PC-9 (cell line): ENCODE results near the gene TMEFF2. TPM values are rescaled to one million over a fixed set of nuclear protein-coding genes. Genes with fewer than 3 reads are reported as not detected.

Experiments used
- BruUV-seq: library from RNA; stranded (reverse); fragments of 400-500 nt; replicated peaks from 2 replicates; lab custom pipeline; 2021; lab: Mats Ljungman, UMichigan
- CTCF ChIA-PET: fragments of 300-600 bp; sonication (Branson Sonifier 250); formaldehyde crosslinking; loops from one replicate; lab custom pipeline; 2022; ENCODE audit warnings: antibody characterized with exemption; lab: Charles Lee
- POLR2A ChIA-PET: fragments of 300-600 bp; sonication (Branson Sonifier 250); formaldehyde crosslinking; loops from one replicate; lab custom pipeline; 2022; ENCODE audit warnings: antibody characterized with exemption; ENCODE audit not compliant: unreplicated experiment; lab: Charles Lee
- DNase-seq, 2 experiments: peaks; one replicate each; pipeline versions ENCODE4 v3.0.0 to v3.0.0-alpha.2; 2015 to 2022; ENCODE audit warnings: mixed read lengths in 1 of 2
- H2AFZ ChIP-seq: fragments of 200-600 bp; sonication (generic); 2 replicates; pipeline ENCODE4 v1.8.1; 2017; ENCODE audit warnings: antibody characterized with exemption
- H3F3A ChIP-seq: fragments of 200-600 bp; sonication (generic); 2 replicates; pipeline ENCODE4 v1.8.1; 2017; ENCODE audit warnings: antibody characterized with exemption, mild to moderate bottlenecking, low read depth; ENCODE audit not compliant: insufficient read depth
- H3K27ac ChIP-seq: fragments of 200-600 bp; sonication (generic); 2 replicates; pipeline ENCODE4 v1.6.1; 2016; ENCODE audit warnings: mixed run types
- H3K27me3 ChIP-seq: fragments of 200-600 bp; sonication (generic); 2 replicates; pipeline ENCODE4 v1.6.1; 2016; ENCODE audit warnings: low read depth, mixed run types; ENCODE audit not compliant: insufficient read depth
- H3K36me3 ChIP-seq: fragments of 200-600 bp; sonication (generic); 2 replicates; pipeline ENCODE4 v1.6.1; 2016; ENCODE audit warnings: low read depth, mixed run types
- H3K4me1 ChIP-seq: fragments of 200-600 bp; sonication (generic); replicated peaks from 2 replicates; pipeline ENCODE4 v1.6.1; 2016; ENCODE audit warnings: mixed run types; ENCODE audit not compliant: insufficient read depth
- H3K4me2 ChIP-seq: fragments of 200-600 bp; sonication (generic); 2 replicates; pipeline ENCODE4 v1.6.1; 2017; ENCODE audit warnings: mixed run types
- H3K4me3 ChIP-seq: fragments of 200-600 bp; sonication (generic); 2 replicates; pipeline ENCODE4 v1.6.1; 2016; ENCODE audit warnings: mixed run types
- H3K79me2 ChIP-seq: fragments of 200-600 bp; sonication (generic); 2 replicates; pipeline ENCODE4 v1.6.1; 2017; ENCODE audit warnings: low read depth, mixed run types
- H3K9me2 ChIP-seq: fragments of 200-600 bp; sonication (generic); 2 replicates; pipeline ENCODE4 v1.8.1; 2017; ENCODE audit warnings: mild to moderate bottlenecking; ENCODE audit not compliant: insufficient read depth
- H3K9me3 ChIP-seq: fragments of 200-600 bp; sonication (generic); 2 replicates; pipeline ENCODE4 v1.8.1; 2016; ENCODE audit warnings: low read depth; ENCODE audit not compliant: insufficient read depth
- H4K20me1 ChIP-seq: fragments of 200-600 bp; sonication (generic); 2 replicates; pipeline ENCODE4 v1.8.1; 2017; ENCODE audit not compliant: insufficient read depth
- CTCF ChIP-seq: fragments of 200-600 bp; sonication (generic); conservative IDR thresholded peaks from 2 replicates; pipeline ENCODE4 v1.6.1; 2017; ENCODE audit warnings: mixed run types, antibody characterized with exemption, mild to moderate bottlenecking, moderate library complexity
- EZH2 ChIP-seq: fragments of 200-600 bp; sonication (generic); IDR thresholded peaks from 2 replicates; pipeline ENCODE4 v1.8.0; 2017; ENCODE audit warnings: antibody characterized with exemption, low read depth
- intact Hi-C: fragments of 100-400 bp; cut with micrococcal nuclease; formaldehyde crosslinking; loops from one replicate; pipeline ENCODE4 v1.10.0; 2022; ENCODE audit not compliant: unreplicated experiment
- total RNA-seq: library from RNA; stranded (reverse); gene quantifications from 2 replicates; pipeline ENCODE4 v1.2.3, GENCODE V29; 2021

Gene TMEFF2
- total RNA-seq, 1 experiment from 2014 or later: not detected

GRCh38 chr2:191899410-191899809 is 295.3 kb downstream of the TMEFF2 start:
- Histone ChIP-seq H4K20me1 (no peaks in the 10 kb centered on the region), H3K79me2 (no peaks in the 10 kb centered on the region), H2AFZ (no peak overlapping the region), H3K36me3 (no peaks in the 10 kb centered on the region), H3K4me1 (peaks cover 17% of the 10 kb centered on the region), H3K27ac (no peak overlapping the region), H3K9me3 (no peaks in the 10 kb centered on the region; the same call in 1 of the 2 replicates), H3F3A (peaks cover 13% of the 10 kb centered on the region; the same call in 1 of the 2 replicates), H3K27me3 (no peaks in the 10 kb centered on the region), H3K9me2 (no peaks in the 10 kb centered on the region), H3K4me3 (no peak overlapping the region), H3K4me2 (no peak overlapping the region)
- no peak for DNase-seq
- ChIA-PET POLR2A (no interaction called here), CTCF (no interaction called here)
- no TSS peak for BruUV-seq
- intact Hi-C loops: no loop called here
- TF ChIP-seq CTCF (no peak), EZH2 (no peak)
